PC-3 (cell line): Measurements from ENCODE around the gene CORIN.

Experiments
- EZH2 ChIP-seq: fragments of 300-600 bp; sonication (generic); IDR thresholded peaks from one replicate; pipeline ENCODE4 v1.6.1; 2017; ENCODE audit warnings: antibody characterized with exemption, mild to moderate bottlenecking, low read length; ENCODE audit not compliant: unreplicated experiment
- EZH2phosphoT487 ChIP-seq: fragments of 300-600 bp; sonication (generic); IDR thresholded peaks from 2 replicates; pipeline ENCODE4 v1.6.1; 2018; ENCODE audit warnings: mild to moderate bottlenecking, antibody characterized with exemption, low read length, borderline replicate concordance
- TF ChIP-seq, protein P1 (sequence below): fragments of 300-600 bp; sonication (generic); conservative IDR thresholded peaks from 2 replicates; pipeline ENCODE4 v1.5.1; 2017; ENCODE audit warnings: antibody characterized with exemption, low read depth, mild to moderate bottlenecking, low read length

DNA sequence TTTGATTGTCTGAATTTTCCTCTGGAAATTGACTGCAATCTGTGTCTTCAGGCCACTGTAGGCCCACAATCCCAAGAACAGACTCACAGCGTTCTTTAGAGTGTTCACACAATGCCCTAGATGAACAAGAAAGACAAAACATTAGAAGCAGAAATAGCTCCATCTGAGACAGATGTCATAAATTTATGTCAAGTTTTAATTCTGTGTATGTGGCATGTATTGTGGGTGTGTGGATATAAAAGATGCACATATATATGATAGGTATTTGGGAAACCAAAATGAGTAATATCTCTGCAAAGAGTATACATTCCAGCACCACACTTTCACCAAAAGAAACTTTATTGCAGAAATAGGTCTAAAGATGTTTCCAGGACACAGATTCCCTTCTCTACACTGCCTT is 176.1 kb downstream of the CORIN start:
- no peak for TF ChIP-seq EZH2
- TF ChIP-seq, protein P1, sequence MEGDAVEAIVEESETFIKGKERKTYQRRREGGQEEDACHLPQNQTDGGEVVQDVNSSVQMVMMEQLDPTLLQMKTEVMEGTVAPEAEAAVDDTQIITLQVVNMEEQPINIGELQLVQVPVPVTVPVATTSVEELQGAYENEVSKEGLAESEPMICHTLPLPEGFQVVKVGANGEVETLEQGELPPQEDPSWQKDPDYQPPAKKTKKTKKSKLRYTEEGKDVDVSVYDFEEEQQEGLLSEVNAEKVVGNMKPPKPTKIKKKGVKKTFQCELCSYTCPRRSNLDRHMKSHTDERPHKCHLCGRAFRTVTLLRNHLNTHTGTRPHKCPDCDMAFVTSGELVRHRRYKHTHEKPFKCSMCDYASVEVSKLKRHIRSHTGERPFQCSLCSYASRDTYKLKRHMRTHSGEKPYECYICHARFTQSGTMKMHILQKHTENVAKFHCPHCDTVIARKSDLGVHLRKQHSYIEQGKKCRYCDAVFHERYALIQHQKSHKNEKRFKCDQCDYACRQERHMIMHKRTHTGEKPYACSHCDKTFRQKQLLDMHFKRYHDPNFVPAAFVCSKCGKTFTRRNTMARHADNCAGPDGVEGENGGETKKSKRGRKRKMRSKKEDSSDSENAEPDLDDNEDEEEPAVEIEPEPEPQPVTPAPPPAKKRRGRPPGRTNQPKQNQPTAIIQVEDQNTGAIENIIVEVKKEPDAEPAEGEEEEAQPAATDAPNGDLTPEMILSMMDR, result no peak
- TF ChIP-seq EZH2phosphoT487, result no peak
